ENCODE measurements around the gene OSGEP.

- TF ChIP-seq CTCF (IDR thresholded peaks at IDR 0.05; ENCODE audit: low read depth, low read length, poor library complexity, severe bottlenecking), result no peak
- no peak for TF ChIP-seq EZH2phosphoT487 (IDR thresholded peaks at IDR 0.05; ENCODE audit: borderline replicate concordance, low read length)
Observed at GRCh38 chr14:20456971-20457370, 2.4 kb upstream of the OSGEP start.

Measured in DOHH2 (cell line).